GM06990 (cell line): ENCODE measurements around the gene PITX3.

ENCODE experiments used
- DNase-seq: peaks from one replicate; pipeline ENCODE4 v3.0.0-alpha.2; 2011; ENCODE audit not compliant: insufficient read length; ENCODE audit errors: extremely low read depth
- H3K27me3 ChIP-seq: replicated peaks from 2 replicates; pipeline ENCODE4 v1.6.0; 2011; ENCODE audit warnings: low read length; ENCODE audit not compliant: control insufficient read depth, insufficient read depth
- H3K36me3 ChIP-seq: 2 replicates; pipeline ENCODE4 v1.5.1; 2011; ENCODE audit warnings: low read length; ENCODE audit not compliant: control insufficient read depth, insufficient read depth
- H3K4me3 ChIP-seq: replicated peaks from 2 replicates; pipeline ENCODE4 v1.5.1; 2011; ENCODE audit warnings: low read depth, mild to moderate bottlenecking, control low read depth, low read length
- CTCF ChIP-seq: IDR thresholded peaks from 2 replicates; pipeline ENCODE4 v1.5.1; 2011; ENCODE audit warnings: low read length, control low read depth, mild to moderate bottlenecking, inconsistent platforms; ENCODE audit not compliant: insufficient read depth, poor library complexity, severe bottlenecking

PITX3 gene

GRCh38 chr10:102241032-102241443 is 274 bp downstream of the PITX3 start:
- Histone ChIP-seq H3K36me3 (no peaks in the 10 kb centered on the region), H3K27me3 (no peaks in the 10 kb centered on the region; the same call in 1 of the 2 replicates), H3K4me3 (peak overlapping the region; percentile 65)
- TF ChIP-seq CTCF, result no peak
- DNase-seq, result no peak

GRCh38 chr10:102240467-102241031 is 763 bp downstream of the PITX3 start:
- Histone ChIP-seq H3K36me3 (no peaks in the 10 kb centered on the region), H3K27me3 (no peaks in the 10 kb centered on the region; the same call in 1 of the 2 replicates), H3K4me3 (no peak overlapping the region; the same call in 1 of the 2 replicates)
- no peak for DNase-seq
- no peak for TF ChIP-seq CTCF

GRCh38 chr10:102237711-102238252 is 3.5 kb downstream of the PITX3 start:
- DNase-seq, result no peak
- H3K4me3 ChIP-seq, result no peak overlapping the region
- no peaks in the 10 kb centered on the region; the same call in 1 of the 2 replicates for H3K27me3 ChIP-seq
- H3K36me3 ChIP-seq, result no peaks in the 10 kb centered on the region
- no peak for TF ChIP-seq CTCF

DNA sequence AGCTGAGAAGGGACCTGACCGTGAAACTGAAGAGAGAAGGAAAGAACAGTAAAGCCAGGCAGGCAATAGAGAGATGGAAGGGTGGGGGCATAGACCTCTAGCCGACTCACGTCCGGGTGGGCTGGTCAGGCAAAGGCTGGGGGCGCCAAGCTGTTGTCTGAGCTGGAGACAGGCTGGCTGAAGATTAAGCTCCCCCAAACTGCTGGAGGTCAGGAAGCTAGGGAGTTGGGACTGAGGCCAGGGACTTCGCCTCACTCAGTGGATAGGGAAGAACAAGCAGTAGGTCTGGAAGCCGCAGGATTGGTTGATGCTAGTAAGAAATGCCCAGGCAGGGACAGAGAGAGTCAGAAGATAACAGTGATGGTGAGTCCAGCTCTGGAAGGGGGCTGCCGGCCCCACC is 5.3 kb downstream of the PITX3 start:
- Histone ChIP-seq H3K36me3 (no peaks in the 10 kb centered on the region), H3K4me3 (no peak overlapping the region), H3K27me3 (no peaks in the 10 kb centered on the region; the same call in 1 of the 2 replicates)
- DNase-seq, result no peak
- no peak for TF ChIP-seq CTCF

DNA sequence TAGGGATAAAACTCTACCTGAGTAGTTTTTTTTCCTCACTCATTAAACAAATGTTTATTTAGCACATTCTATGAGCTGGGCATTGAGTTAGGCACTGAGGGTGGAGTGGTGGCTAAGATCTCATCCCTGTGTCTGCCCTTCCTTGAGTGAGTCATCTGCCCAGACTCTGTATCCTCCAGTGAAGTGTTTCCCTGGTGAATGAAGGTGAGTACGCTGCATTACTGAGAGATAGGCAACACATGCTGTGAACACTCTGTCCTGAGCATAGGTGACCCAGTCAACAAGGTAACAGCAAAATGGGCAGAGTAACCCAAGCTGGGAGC is 5.8 kb downstream of the PITX3 start:
- TF ChIP-seq CTCF, result no peak
- DNase-seq, result no peak
- Histone ChIP-seq H3K4me3 (no peak overlapping the region), H3K27me3 (no peaks in the 10 kb centered on the region; the same call in 1 of the 2 replicates), H3K36me3 (no peaks in the 10 kb centered on the region)

- Histone ChIP-seq H3K27me3 (no peaks in the 10 kb centered on the region; the same call in 1 of the 2 replicates), H3K36me3 (no peaks in the 10 kb centered on the region), H3K4me3 (no peak overlapping the region)
- DNase-seq, result no peak
- TF ChIP-seq CTCF, result no peak
These were observed 6.3 kb downstream of the PITX3 start for GRCh38 chr10:102234888-102235597.
